Measurements from ENCODE around the gene ATG13. TPM values are rescaled to one million over a fixed set of nuclear protein-coding genes. Genes with fewer than 3 reads are reported as not detected.

The ATG13 gene
- polyA plus RNA-seq, 4 donors: 62.8 to 82.3 (median 66.0) TPM

- DNase-seq (ENCODE audit: low read depth in 4 of 4, low spot score in 2 of 4): no peak
These were observed 57.3 kb downstream of the ATG13 start for GRCh38 chr11:46674463-46675287.

GRCh38 chr11:46675288-46675851 lies 58.0 kb downstream of the ATG13 start:
- DNase-seq (ENCODE audit: low read depth in 4 of 4, low spot score in 2 of 4): no peak

- DNase-seq (ENCODE audit: low read depth in 4 of 4, low spot score in 2 of 4): no peak
These were observed 58.6 kb downstream of the ATG13 start for GRCh38 chr11:46675949-46676348.

- no peak for DNase-seq (ENCODE audit: low read depth in 4 of 4, low spot score in 2 of 4)
These were observed 59.2 kb downstream of the ATG13 start for GRCh38 chr11:46676436-46677158.

- DNase-seq (ENCODE audit: low read depth in 4 of 4, low spot score in 2 of 4): no peak
These were observed 59.8 kb downstream of the ATG13 start for GRCh38 chr11:46677169-46677568.

- DNase-seq (ENCODE audit: low read depth in 4 of 4, low spot score in 2 of 4): no peak
These were observed 60.8 kb downstream of the ATG13 start for GRCh38 chr11:46677991-46678740.

GRCh38 chr11:46678741-46679130 lies 61.4 kb downstream of the ATG13 start:
- DNase-seq (ENCODE audit: low read depth in 4 of 4, low spot score in 2 of 4): no peak

GRCh38 chr11:46679241-46680163 lies 62.1 kb downstream of the ATG13 start:
- DNase-seq (ENCODE audit: low read depth in 4 of 4, low spot score in 2 of 4): no peak

- no peak for DNase-seq (ENCODE audit: low read depth in 4 of 4, low spot score in 2 of 4)
These were observed 62.9 kb downstream of the ATG13 start for GRCh38 chr11:46680164-46680760.

- no peak for DNase-seq (ENCODE audit: low read depth in 4 of 4, low spot score in 2 of 4)
These were observed 63.5 kb downstream of the ATG13 start for GRCh38 chr11:46680815-46681214.

GRCh38 chr11:46681814-46682213 lies 64.5 kb downstream of the ATG13 start:
- no peak for DNase-seq (ENCODE audit: low read depth in 4 of 4, low spot score in 2 of 4)

GRCh38 chr11:46682773-46683752 lies 65.7 kb downstream of the ATG13 start:
- no peak for DNase-seq (ENCODE audit: low read depth in 4 of 4, low spot score in 2 of 4)

- no peak for DNase-seq (ENCODE audit: low read depth in 4 of 4, low spot score in 2 of 4)
These were observed 67.0 kb downstream of the ATG13 start for GRCh38 chr11:46684367-46684766.

GRCh38 chr11:46686886-46687795 lies 69.8 kb downstream of the ATG13 start:
- DNase-seq (ENCODE audit: low read depth in 4 of 4, low spot score in 2 of 4): no peak

- DNase-seq (ENCODE audit: low read depth in 4 of 4, low spot score in 2 of 4): no peak
These were observed 73.3 kb downstream of the ATG13 start for GRCh38 chr11:46690702-46691101.

- DNase-seq (ENCODE audit: low read depth in 4 of 4, low spot score in 2 of 4): no peak
These were observed 75.1 kb downstream of the ATG13 start for GRCh38 chr11:46692450-46692849.

GRCh38 chr11:46693597-46694012 lies 76.3 kb downstream of the ATG13 start:
- no peak for DNase-seq (ENCODE audit: low read depth in 4 of 4, low spot score in 2 of 4)

All from left renal cortex interstitium (tissue), 4 donors.